NOMO-1 treated with dmso at 0.1 percent for 144 hours (cell line): ENCODE measurements around the gene TSGA10.
"Not testable (repeated sequence)": the region's sequence is repeated elsewhere in the genome, so short reads cannot be mapped to it uniquely, and the experiment has no call there.

Experiments
- DNase-seq: peaks from one replicate; lab custom pipeline; 2025; ENCODE audit not compliant: unreplicated experiment; lab: John Stamatoyannopoulos, UW

TSGA10 gene

GRCh38 chr2:99153921-99154604, 679 bp downstream of the TSGA10 start:
- no peak for DNase-seq

- DNase-seq: no peak
Measured at GRCh38 chr2:99152199-99152895, 2.4 kb downstream of the TSGA10 start.

GRCh38 chr2:99150706-99151105, 4.0 kb downstream of the TSGA10 start:
- peak; percentile 55 for DNase-seq

GRCh38 chr2:99141110-99142108, 13.3 kb downstream of the TSGA10 start, which contains the start of gene C2orf15:
Gene C2orf15 (plus strand): TSS chr2:99141707. CDS start chr2:99150559, 8,852 bp downstream.
- peak; percentile 92 for DNase-seq

- DNase-seq: peak; percentile 63
Measured at GRCh38 chr2:99140860-99141109, 14.0 kb downstream of the TSGA10 start.

- no peak for DNase-seq
Measured at GRCh38 chr2:99140056-99140859, 14.5 kb downstream of the TSGA10 start.

- no peak for DNase-seq
Measured at GRCh38 chr2:99139003-99139402, 15.7 kb downstream of the TSGA10 start.

- not testable (repeated sequence) for DNase-seq
Measured at GRCh38 chr2:99135044-99135556, 19.6 kb downstream of the TSGA10 start.

- no peak for DNase-seq
Measured at GRCh38 chr2:99127981-99128380, 26.8 kb downstream of the TSGA10 start.

GRCh38 chr2:99112617-99113016, 42.1 kb downstream of the TSGA10 start:
- DNase-seq: no peak

- DNase-seq: no peak
Measured at GRCh38 chr2:99111945-99112344, 42.8 kb downstream of the TSGA10 start.

GRCh38 chr2:99111236-99111635, 43.5 kb downstream of the TSGA10 start:
- DNase-seq: no peak

- DNase-seq: no peak
Measured at GRCh38 chr2:99106913-99107312, 47.8 kb downstream of the TSGA10 start.

GRCh38 chr2:99104006-99104405, 50.7 kb downstream of the TSGA10 start:
- no peak for DNase-seq

- peak; percentile 61 for DNase-seq
Measured at GRCh38 chr2:99101697-99102096, 53.0 kb downstream of the TSGA10 start.

GRCh38 chr2:99096728-99097127, 58.0 kb downstream of the TSGA10 start:
- no peak for DNase-seq

GRCh38 chr2:99088017-99088416, 66.7 kb downstream of the TSGA10 start:
- DNase-seq: no peak

- no peak for DNase-seq
Measured at GRCh38 chr2:99086385-99086784, 68.4 kb downstream of the TSGA10 start.

- peak; percentile 5 for DNase-seq
Measured at GRCh38 chr2:99085421-99085820, 69.3 kb downstream of the TSGA10 start.

GRCh38 chr2:99084256-99084655, 70.5 kb downstream of the TSGA10 start:
- DNase-seq: no peak

- DNase-seq: no peak
Measured at GRCh38 chr2:99081891-99082290, 72.9 kb downstream of the TSGA10 start.
